Muscle of back (tissue), 11 donors: ENCODE results near the gene UGT2B17. TPM values are rescaled to one million over a fixed set of nuclear protein-coding genes. Genes with fewer than 3 reads are reported as not detected.
"Not testable (repeated sequence)": the region's sequence is repeated elsewhere in the genome, so short reads cannot be mapped to it uniquely, and the experiment has no call there.

Experiments
- DNase-seq, 3 donors: peaks; one replicate each; pipeline versions ENCODE4 v3.0.0 to v3.0.0-alpha.2; 2013
- polyA plus RNA-seq, 10 donors: library from polyadenylated mRNA; unstranded; fragments of 120-200 nt; gene quantifications; one replicate each; pipeline ENCODE4 v1.2.1, GENCODE V29; 2013; ENCODE audit not compliant: insufficient read length in 10 of 10

UGT2B17 gene
- polyA plus RNA-seq, 10 donors = not detected

GRCh38 chr4:68569466-68570121, 6.5 kb downstream of the UGT2B17 start:
- no peak for DNase-seq

GRCh38 chr4:68569036-68569435, 7.1 kb downstream of the UGT2B17 start:
- not testable (repeated sequence) for DNase-seq

GRCh38 chr4:68568535-68568934, 7.6 kb downstream of the UGT2B17 start:
- not testable (repeated sequence) for DNase-seq

GRCh38 chr4:68566364-68566763, 9.8 kb downstream of the UGT2B17 start:
- DNase-seq = not testable (repeated sequence)

GRCh38 chr4:68565082-68565481, 11.0 kb downstream of the UGT2B17 start:
- DNase-seq = not testable (repeated sequence)

- not testable (repeated sequence) for DNase-seq
These were observed 15.6 kb downstream of the UGT2B17 start for GRCh38 chr4:68560364-68561070.

- DNase-seq = not testable (repeated sequence)
These were observed 22.3 kb downstream of the UGT2B17 start for GRCh38 chr4:68553830-68554229.

GRCh38 chr4:68552818-68553811, 23.0 kb downstream of the UGT2B17 start:
- not testable (repeated sequence) for DNase-seq

GRCh38 chr4:68542742-68543141, 33.4 kb downstream of the UGT2B17 start:
- DNase-seq = not testable (repeated sequence)

GRCh38 chr4:68536375-68536774, 39.7 kb downstream of the UGT2B17 start:
- DNase-seq = no peak

- peak in 1 of 3 donors; percentile 1 for DNase-seq
These were observed 40.1 kb downstream of the UGT2B17 start for GRCh38 chr4:68535974-68536373.

GRCh38 chr4:68522232-68522631, 53.9 kb downstream of the UGT2B17 start:
- DNase-seq = not testable (repeated sequence)

- no peak for DNase-seq
These were observed 55.1 kb downstream of the UGT2B17 start for GRCh38 chr4:68520985-68521384.

- DNase-seq = no peak
These were observed 57.2 kb downstream of the UGT2B17 start for GRCh38 chr4:68518889-68519288.

- DNase-seq = not testable (repeated sequence)
These were observed 70.7 kb downstream of the UGT2B17 start for GRCh38 chr4:68505452-68505851.

GRCh38 chr4:68504836-68505235, 71.3 kb downstream of the UGT2B17 start:
- not testable (repeated sequence) for DNase-seq

GRCh38 chr4:68503462-68503861, 72.7 kb downstream of the UGT2B17 start:
- DNase-seq = not testable (repeated sequence)

GRCh38 chr4:68499021-68499420, 77.1 kb downstream of the UGT2B17 start:
- no peak for DNase-seq

- peak; percentile 41 to 69 (median 63) for DNase-seq
These were observed 77.6 kb downstream of the UGT2B17 start for GRCh38 chr4:68498413-68499007.

GRCh38 chr4:68494688-68495087, 81.4 kb downstream of the UGT2B17 start:
- DNase-seq = no peak

- DNase-seq = peak in 2 of 3 donors; percentile 8 to 16
These were observed 85.2 kb downstream of the UGT2B17 start for GRCh38 chr4:68490826-68491457.
